Activated T-cell treated with anti-CD3 and anti-CD28 coated beads, Interleukin-2, amount 50 U/mL, for 24 hours (primary cell): ENCODE measurements around the gene SEMA3G.

Experiments used
- DNase-seq: peaks from one replicate; pipeline ENCODE4 v3.0.0-alpha.2; 2020
- H3K27ac Mint-ChIP-seq: 2 replicates; pipeline ENCODE4 v1.8.0; 2020; ENCODE audit warnings: mild to moderate bottlenecking, mixed read lengths
- H3K27me3 Mint-ChIP-seq: 2 replicates; pipeline ENCODE4 v1.8.0; 2020; ENCODE audit warnings: mixed read lengths
- H3K36me3 Mint-ChIP-seq: 2 replicates; pipeline ENCODE4 v1.8.0; 2020; ENCODE audit warnings: low read depth, mixed read lengths
- H3K4me1 Mint-ChIP-seq: 2 replicates; pipeline ENCODE4 v1.8.0; 2020; ENCODE audit warnings: low read depth, mixed read lengths
- H3K4me3 Mint-ChIP-seq: 2 replicates; pipeline ENCODE4 v1.8.0; 2020; ENCODE audit warnings: mild to moderate bottlenecking, moderate library complexity, mixed read lengths
- H3K9me3 Mint-ChIP-seq: 2 replicates; pipeline ENCODE4 v1.8.0; 2020; ENCODE audit warnings: mixed read lengths

SEMA3G gene

GRCh38 chr3:52444860-52445793 lies at the start of gene SEMA3G:
TSS of gene SEMA3G (minus strand) at chr3:52445103. CDS start at chr3:52445027, 76 bp downstream.
- no peak within 1 kb of the TSS for H3K27ac Mint-ChIP-seq

GRCh38 chr3:52494445-52494844 lies 49.5 kb upstream of the SEMA3G start:
- Mint-ChIP-seq H3K4me3 (no peak overlapping the region), H3K9me3 (no peaks in the 10 kb centered on the region), H3K36me3 (peaks cover 38% of the 10 kb centered on the region), H3K4me1 (no peaks in the 10 kb centered on the region), H3K27ac (no peak overlapping the region), H3K27me3 (no peaks in the 10 kb centered on the region)
- DNase-seq: no peak

More at GRCh38 chr3:52444860-52445793, at the start of gene SEMA3G:
- H3K36me3 Mint-ChIP-seq: no peaks in the 10 kb centered on the region
- no peaks in the 10 kb centered on the region for H3K9me3 Mint-ChIP-seq
- H3K4me3 Mint-ChIP-seq: no peak within 1 kb of the TSS
- H3K27me3 Mint-ChIP-seq: no peaks in the 10 kb centered on the region
- DNase-seq: peak; percentile 81
- H3K4me1 Mint-ChIP-seq: peaks cover 7% of the 10 kb centered on the region

DNA sequence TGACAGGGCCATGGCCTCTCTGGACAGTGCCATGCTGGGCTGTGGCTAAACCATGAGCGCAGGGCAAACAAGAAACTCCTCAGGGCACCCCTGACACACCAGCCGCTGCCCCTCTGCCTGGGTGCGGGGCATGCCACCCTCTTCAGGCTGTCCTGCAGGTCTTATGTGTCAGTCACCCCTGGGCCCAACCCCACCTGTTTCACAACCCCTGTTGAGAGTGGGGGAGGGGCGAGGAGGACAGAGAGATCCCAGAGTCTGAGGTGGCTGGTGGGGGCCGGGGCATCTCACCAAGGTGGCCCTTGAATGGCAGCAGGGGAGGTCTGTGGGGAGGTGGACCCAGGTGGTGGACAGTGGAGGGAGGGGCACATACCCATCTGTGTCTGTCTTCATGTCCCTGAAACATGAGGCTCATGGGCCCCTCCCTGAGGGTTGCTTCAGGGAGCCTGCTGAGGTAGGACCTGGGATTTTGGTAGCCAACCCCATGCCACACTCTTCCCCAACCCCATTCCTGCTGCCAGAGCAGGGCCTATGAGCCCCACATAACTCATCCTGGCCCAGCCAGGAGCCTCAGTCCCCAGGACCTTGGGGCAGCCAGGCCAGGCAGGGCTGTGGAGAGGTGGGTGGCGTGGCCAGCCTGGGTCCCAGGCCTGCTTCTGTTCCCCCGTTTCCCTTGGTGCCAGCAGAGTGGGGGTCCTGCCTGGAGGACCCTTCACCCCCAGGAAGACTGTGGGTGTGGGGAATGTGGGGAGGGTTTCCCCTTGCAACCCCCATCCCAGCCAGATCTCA lies 48.5 kb upstream of the SEMA3G start:
- Mint-ChIP-seq H3K36me3 (peaks cover 47% of the 10 kb centered on the region), H3K27me3 (no peaks in the 10 kb centered on the region), H3K9me3 (no peaks in the 10 kb centered on the region), H3K4me3 (no peak overlapping the region), H3K27ac (no peak overlapping the region), H3K4me1 (no peaks in the 10 kb centered on the region)
- DNase-seq: no peak

DNA sequence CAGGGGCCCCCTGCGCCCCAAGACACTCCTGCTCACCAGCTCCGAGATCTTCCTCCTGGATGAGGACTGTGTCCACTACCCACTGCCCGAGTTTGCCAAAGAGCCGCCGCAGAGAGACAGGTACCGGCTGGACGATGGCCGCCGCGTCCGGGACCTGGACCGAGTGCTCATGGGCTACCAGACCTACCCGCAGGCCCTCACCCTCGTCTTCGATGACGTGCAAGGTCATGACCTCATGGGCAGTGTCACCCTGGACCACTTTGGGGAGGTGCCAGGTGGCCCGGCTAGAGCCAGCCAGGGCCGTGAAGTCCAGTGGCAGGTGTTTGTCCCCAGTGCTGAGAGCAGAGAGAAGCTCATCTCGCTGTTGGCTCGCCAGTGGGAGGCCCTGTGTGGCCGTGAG lies 47.2 kb upstream of the SEMA3G start:
- Mint-ChIP-seq H3K27me3 (no peaks in the 10 kb centered on the region), H3K9me3 (no peaks in the 10 kb centered on the region), H3K4me3 (no peak overlapping the region), H3K27ac (no peak overlapping the region), H3K36me3 (peaks cover 59% of the 10 kb centered on the region), H3K4me1 (no peaks in the 10 kb centered on the region)
- DNase-seq: no peak

- Mint-ChIP-seq H3K4me3 (no peak overlapping the region), H3K27ac (no peak overlapping the region), H3K27me3 (no peaks in the 10 kb centered on the region), H3K4me1 (no peaks in the 10 kb centered on the region), H3K36me3 (peaks cover 70% of the 10 kb centered on the region), H3K9me3 (no peaks in the 10 kb centered on the region)
- no peak for DNase-seq
Observed at GRCh38 chr3:52490939-52491526, 46.1 kb upstream of the SEMA3G start.

DNA sequence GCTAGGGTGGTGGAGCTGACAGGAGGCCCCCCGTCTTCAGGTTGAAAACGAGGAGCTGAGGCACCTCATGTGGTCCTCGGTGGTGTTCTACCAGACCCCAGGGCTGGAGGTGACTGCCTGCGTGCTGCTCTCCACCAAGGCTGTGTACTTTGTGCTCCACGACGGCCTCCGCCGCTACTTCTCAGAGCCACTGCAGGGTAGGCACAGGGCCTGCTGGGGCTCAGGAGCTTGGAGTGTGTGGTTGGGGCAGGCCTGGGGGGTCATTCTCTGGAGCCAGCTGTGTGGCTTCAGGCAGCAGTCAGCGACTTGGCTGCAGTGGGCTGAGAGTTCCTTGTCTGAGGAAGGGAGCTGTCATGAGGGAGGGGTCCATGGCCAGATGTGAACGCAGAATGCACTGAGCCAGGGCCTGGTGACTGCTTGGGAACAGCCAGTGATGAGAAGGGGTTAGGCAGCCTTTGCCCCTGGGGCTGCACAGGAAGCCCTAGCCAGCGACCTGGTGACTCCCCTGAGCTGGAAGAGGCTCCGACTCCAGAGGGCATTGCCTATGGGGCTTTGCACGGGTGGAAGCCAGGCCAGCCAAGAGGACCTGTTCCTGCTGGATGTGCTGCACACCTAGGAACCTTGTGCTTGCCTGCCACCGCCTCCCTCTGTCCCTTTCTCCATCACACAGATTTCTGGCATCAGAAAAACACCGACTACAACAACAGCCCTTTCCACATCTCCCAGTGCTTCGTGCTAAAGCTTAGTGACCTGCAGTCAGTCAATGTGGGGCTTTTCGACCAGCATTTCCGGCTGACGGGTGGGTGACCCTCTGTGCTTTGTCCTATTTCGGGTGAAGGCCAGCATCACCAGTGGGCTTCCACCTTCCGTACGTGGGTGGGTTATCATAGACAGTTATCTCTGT lies 45.4 kb upstream of the SEMA3G start:
- no peaks in the 10 kb centered on the region for H3K4me1 Mint-ChIP-seq
- H3K36me3 Mint-ChIP-seq: peaks cover 77% of the 10 kb centered on the region
- no peaks in the 10 kb centered on the region for H3K9me3 Mint-ChIP-seq
- no peaks in the 10 kb centered on the region for H3K27me3 Mint-ChIP-seq
- no peak overlapping the region for H3K4me3 Mint-ChIP-seq
- DNase-seq: no peak
- H3K27ac Mint-ChIP-seq: no peak overlapping the region

- no peak overlapping the region for H3K27ac Mint-ChIP-seq
- DNase-seq: no peak
- no peaks in the 10 kb centered on the region for H3K27me3 Mint-ChIP-seq
- no peaks in the 10 kb centered on the region for H3K9me3 Mint-ChIP-seq
- H3K4me3 Mint-ChIP-seq: no peak overlapping the region
- H3K4me1 Mint-ChIP-seq: no peaks in the 10 kb centered on the region
- H3K36me3 Mint-ChIP-seq: peaks cover 86% of the 10 kb centered on the region
Observed at GRCh38 chr3:52489453-52489852, 44.5 kb upstream of the SEMA3G start.

- Mint-ChIP-seq H3K27me3 (no peaks in the 10 kb centered on the region), H3K9me3 (no peaks in the 10 kb centered on the region), H3K36me3 (peaks cover 93% of the 10 kb centered on the region), H3K27ac (no peak overlapping the region), H3K4me3 (no peak overlapping the region), H3K4me1 (no peaks in the 10 kb centered on the region)
- no peak for DNase-seq
Observed at GRCh38 chr3:52488746-52489145, 43.8 kb upstream of the SEMA3G start.

DNA sequence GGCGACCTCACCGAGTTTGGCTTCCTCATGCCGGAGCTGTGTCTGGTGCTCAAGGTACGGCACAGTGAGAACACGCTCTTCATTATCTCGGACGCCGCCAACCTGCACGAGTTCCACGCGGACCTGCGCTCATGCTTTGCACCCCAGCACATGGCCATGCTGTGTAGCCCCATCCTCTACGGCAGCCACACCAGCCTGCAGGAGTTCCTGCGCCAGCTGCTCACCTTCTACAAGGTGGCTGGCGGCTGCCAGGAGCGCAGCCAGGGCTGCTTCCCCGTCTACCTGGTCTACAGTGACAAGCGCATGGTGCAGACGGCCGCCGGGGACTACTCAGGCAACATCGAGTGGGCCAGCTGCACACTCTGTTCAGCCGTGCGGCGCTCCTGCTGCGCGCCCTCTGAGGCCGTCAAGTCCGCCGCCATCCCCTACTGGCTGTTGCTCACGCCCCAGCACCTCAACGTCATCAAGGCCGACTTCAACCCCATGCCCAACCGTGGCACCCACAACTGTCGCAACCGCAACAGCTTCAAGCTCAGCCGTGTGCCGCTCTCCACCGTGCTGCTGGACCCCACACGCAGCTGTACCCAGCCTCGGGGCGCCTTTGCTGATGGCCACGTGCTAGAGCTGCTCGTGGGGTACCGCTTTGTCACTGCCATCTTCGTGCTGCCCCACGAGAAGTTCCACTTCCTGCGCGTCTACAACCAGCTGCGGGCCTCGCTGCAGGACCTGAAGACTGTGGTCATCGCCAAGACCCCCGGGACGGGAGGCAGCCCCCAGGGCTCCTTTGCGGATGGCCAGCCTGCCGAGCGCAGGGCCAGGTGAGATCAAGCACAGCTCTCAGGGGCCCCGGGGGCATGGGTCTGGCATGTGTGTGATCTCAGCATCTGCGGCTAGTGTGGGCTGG lies 43.1 kb upstream of the SEMA3G start:
- Mint-ChIP-seq H3K4me3 (no peak overlapping the region), H3K36me3 (peaks cover 98% of the 10 kb centered on the region), H3K4me1 (no peaks in the 10 kb centered on the region), H3K9me3 (no peaks in the 10 kb centered on the region), H3K27ac (no peak overlapping the region), H3K27me3 (no peaks in the 10 kb centered on the region)
- no peak for DNase-seq

DNA sequence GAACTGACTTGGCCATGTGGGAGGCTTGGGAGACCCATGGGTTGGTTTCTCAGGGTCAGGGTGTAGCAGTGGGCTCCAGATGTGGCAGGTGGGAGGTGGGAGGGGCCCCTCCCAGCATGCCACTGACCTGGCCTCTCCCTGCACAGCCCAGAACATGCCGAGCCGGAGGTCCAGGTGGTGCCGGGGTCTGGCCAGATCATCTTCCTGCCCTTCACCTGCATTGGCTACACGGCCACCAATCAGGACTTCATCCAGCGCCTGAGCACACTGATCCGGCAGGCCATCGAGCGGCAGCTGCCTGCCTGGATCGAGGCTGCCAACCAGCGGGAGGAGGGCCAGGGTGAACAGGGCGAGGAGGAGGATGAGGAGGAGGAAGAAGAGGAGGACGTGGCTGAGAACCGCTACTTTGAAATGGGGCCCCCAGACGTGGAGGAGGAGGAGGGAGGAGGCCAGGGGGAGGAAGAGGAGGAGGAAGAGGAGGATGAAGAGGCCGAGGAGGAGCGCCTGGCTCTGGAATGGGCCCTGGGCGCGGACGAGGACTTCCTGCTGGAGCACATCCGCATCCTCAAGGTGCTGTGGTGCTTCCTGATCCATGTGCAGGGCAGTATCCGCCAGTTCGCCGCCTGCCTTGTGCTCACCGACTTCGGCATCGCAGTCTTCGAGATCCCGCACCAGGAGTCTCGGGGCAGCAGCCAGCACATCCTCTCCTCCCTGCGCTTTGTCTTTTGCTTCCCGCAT lies 42.3 kb upstream of the SEMA3G start:
- Mint-ChIP-seq H3K9me3 (no peaks in the 10 kb centered on the region), H3K4me1 (no peaks in the 10 kb centered on the region), H3K36me3 (peaks cover 98% of the 10 kb centered on the region), H3K27me3 (no peaks in the 10 kb centered on the region), H3K4me3 (no peak overlapping the region), H3K27ac (no peak overlapping the region)
- no peak for DNase-seq

DNA sequence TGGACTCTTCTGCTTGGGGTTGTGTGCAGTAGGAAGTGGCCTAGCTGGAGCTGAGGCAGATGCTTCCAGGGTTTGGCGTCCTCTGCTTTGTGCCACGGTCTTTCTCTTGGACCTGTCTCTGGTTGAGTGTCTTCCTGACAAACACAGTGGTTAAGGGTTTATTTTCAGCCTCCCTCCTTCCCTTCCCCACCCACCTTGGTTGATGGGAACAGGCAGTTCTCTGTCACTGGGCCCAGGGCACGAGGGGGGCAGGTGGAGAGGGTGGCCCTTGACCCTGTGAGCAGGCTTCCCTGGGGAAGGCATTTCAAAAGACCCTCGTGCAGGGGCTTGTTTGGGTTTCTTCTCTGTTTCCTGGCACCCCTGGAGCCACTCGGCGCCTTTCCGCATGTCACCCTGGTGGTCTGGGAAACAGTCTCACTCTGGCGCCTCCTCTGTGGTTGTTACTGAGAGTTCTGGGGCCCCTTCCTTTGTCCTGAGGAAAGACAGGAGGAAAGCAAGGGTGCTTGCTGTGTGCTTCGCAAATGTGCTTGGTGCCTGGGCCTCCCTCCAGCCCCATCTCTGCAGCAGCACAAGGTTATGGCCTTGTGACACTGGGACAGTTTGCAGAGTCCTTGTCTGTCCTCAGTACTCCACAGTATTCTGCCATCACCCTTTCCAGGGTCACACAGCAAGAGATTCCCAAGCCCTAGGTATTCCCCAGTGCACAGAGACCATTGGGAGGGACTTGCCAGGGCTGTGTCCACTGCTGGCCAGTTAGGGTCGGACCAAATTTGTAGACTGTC lies 40.0 kb upstream of the SEMA3G start:
- H3K9me3 Mint-ChIP-seq: no peaks in the 10 kb centered on the region
- H3K27ac Mint-ChIP-seq: peak overlapping the region; percentile 64

More for the DNA sequence above, 40.0 kb upstream of the SEMA3G start:
- no peak for DNase-seq
- Mint-ChIP-seq H3K27me3 (no peaks in the 10 kb centered on the region), H3K4me1 (no peaks in the 10 kb centered on the region), H3K4me3 (no peak overlapping the region), H3K36me3 (peaks cover 98% of the 10 kb centered on the region)
